ENCODE results near the gene DCBLD2.

- no peak for TF ChIP-seq CTCF (conservative IDR thresholded peaks at IDR 0.05; ENCODE audit: low read depth, low read length)
- no peak for TF ChIP-seq EZH2 (IDR thresholded peaks at IDR 0.05; ENCODE audit: borderline replicate concordance, low read depth, low read length, poor library complexity, severe bottlenecking)
These were observed 103.6 kb downstream of the DCBLD2 start for GRCh38 chr3:98797905-98798304.
